ENCODE results near the gene ACOT8. TPM values are rescaled to one million over a fixed set of nuclear protein-coding genes. Genes with fewer than 3 reads are reported as not detected.

Gene ACOT8
- total RNA-seq, 1 donor from 2014 or later = 35.7 TPM

GRCh38 chr20:45796337-45797065 lies 60.7 kb downstream of the ACOT8 start:
- no peak for DNase-seq (ENCODE audit: low spot score)

GRCh38 chr20:45792317-45793118 lies 64.7 kb downstream of the ACOT8 start:
- DNase-seq (ENCODE audit: low spot score) = no peak

Other genes starting within 250 kb of the ACOT8 start
- gene WFDC10A, start 227.7 kb downstream of the ACOT8 start, total RNA-seq = not detected
- gene WFDC9, start 226.1 kb downstream of the ACOT8 start, total RNA-seq = not detected
- not detected for gene WFDC11, start 187.2 kb downstream of the ACOT8 start, total RNA-seq
- not detected for gene WFDC13, start 155.4 kb downstream of the ACOT8 start, total RNA-seq
- gene WFDC10B, start 152.4 kb downstream of the ACOT8 start, total RNA-seq = 0.49 TPM
- gene SPINT4, start 135.0 kb downstream of the ACOT8 start, total RNA-seq = not detected
- 1.8 TPM for gene WFDC3, start 65.5 kb downstream of the ACOT8 start, total RNA-seq
- gene DNTTIP1, start 65.4 kb downstream of the ACOT8 start, total RNA-seq = 26.4 TPM
- gene UBE2C, start 44.7 kb downstream of the ACOT8 start, total RNA-seq = 2.9 TPM
- 0.81 TPM for gene TNNC2, start 30.1 kb downstream of the ACOT8 start, total RNA-seq
- 34.6 TPM for gene SNX21, start 23.6 kb downstream of the ACOT8 start, total RNA-seq
- gene ZSWIM3, start 222 bp upstream of the ACOT8 start, total RNA-seq = 4.7 TPM
- gene ZSWIM1, start 23.8 kb upstream of the ACOT8 start, total RNA-seq = 14.6 TPM
- gene SPATA25, start 30.2 kb upstream of the ACOT8 start, total RNA-seq = 2.8 TPM
- 5.9 TPM for gene NEURL2, start 33.8 kb upstream of the ACOT8 start, total RNA-seq
- 153 TPM for gene CTSA, start 33.9 kb upstream of the ACOT8 start, total RNA-seq
- gene PLTP, start 54.8 kb upstream of the ACOT8 start, total RNA-seq = 111 TPM
- 29.3 TPM for gene PCIF1, start 77.3 kb upstream of the ACOT8 start, total RNA-seq
- 19.4 TPM for gene ZNF335, start 114.8 kb upstream of the ACOT8 start, total RNA-seq
- 0.52 TPM for gene MMP9, start 151.5 kb upstream of the ACOT8 start, total RNA-seq
- 0.32 TPM for gene SLC12A5, start 171.8 kb upstream of the ACOT8 start, total RNA-seq
- 27.0 TPM for gene NCOA5, start 232.6 kb upstream of the ACOT8 start, total RNA-seq